HG03342 (cell line): ENCODE measurements around the gene KHSRP.

Source experiments
- ATAC-seq: cut with Tn5 transposase; IDR thresholded peaks from one replicate; pipeline ENCODE4 v1.9.1; 2021; ENCODE audit warnings: mild to moderate bottlenecking, moderate library complexity; ENCODE audit not compliant: unreplicated experiment

Gene KHSRP

GRCh38 chr19:6424195-6424938, at the start of gene KHSRP:
KHSRP (minus strand) TSS chr19:6424811; CDS start chr19:6424701, 110 bp downstream.
- ATAC-seq: no peak

- ATAC-seq: no peak
Observed at GRCh38 chr19:6473647-6474046, 49.0 kb upstream of the KHSRP start.

- ATAC-seq: no peak
Observed at GRCh38 chr19:6472713-6473112, 48.1 kb upstream of the KHSRP start.

GRCh38 chr19:6471076-6471475, 46.5 kb upstream of the KHSRP start:
- ATAC-seq: no peak

DNA sequence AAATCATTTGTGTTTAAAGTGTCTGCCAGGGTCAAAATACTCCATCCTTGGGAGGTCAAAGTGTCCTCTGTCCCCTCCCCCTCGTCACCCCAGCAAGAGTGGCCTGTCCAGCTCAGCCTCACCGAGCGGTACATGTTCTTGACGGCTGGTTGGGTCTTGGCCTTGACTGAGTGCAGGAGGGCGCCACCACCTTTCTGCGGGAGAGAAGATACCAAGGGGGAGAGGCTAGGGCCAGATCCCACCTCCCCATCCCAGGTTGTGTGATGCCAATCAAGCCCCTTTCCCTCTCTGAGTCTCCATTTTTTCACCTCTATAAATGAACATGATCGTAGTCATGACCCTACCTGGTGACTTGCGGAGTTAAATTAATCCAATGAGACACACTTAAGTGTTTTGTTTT, 45.6 kb upstream of the KHSRP start:
- no peak for ATAC-seq

- ATAC-seq: no peak
Observed at GRCh38 chr19:6467384-6467783, 42.8 kb upstream of the KHSRP start.

DNA sequence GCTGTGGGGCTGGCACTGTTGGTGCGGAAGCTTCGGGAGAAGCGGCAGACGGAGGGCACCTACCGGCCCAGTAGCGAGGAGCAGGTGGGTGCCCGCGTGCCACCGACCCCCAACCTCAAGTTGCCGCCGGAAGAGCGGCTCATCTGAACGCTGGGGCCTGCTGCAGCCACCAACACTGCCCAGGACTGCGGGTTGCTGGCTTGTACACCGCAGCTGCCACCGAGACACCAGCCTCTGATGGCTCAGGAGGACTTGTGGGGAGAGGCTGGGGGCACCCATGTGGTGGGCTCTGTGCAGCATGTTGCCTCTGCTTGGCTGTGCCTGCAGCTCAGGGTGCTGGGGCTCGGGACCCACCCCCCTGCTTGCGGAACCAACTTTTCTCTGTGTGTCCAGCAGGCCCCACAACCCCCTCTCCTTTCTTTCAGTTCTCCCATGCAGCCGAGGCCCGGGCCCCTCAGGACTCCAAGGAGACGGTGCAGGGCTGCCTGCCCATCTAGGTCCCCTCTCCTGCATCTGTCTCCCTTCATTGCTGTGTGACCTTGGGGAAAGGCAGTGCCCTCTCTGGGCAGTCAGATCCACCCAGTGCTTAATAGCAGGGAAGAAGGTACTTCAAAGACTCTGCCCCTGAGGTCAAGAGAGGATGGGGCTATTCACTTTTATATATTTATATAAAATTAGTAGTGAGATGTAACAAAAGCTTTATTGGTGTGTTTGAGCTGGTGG, 42.1 kb upstream of the KHSRP start:
- no peak for ATAC-seq

DNA sequence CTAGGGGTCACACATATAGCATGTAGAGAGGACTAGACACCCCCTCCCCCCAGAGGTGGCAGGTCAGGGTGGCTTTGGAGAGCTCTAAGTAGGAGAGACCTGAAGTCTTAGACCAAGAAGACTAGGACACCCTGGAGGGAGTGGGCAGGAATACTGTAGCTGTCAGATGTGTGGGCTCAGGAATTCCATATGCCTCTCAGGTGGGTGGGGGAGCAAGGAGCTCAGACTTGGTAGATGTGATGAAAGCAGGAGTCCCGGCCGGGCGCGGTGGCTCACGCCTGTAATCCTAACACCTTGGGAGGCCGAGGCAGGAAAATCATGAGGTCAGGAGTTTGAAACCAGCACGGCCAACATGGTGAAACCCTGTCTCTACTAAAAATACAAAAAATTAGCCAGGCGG, 41.1 kb upstream of the KHSRP start:
- no peak for ATAC-seq

GRCh38 chr19:6465006-6465405, 40.4 kb upstream of the KHSRP start:
- no peak for ATAC-seq

DNA sequence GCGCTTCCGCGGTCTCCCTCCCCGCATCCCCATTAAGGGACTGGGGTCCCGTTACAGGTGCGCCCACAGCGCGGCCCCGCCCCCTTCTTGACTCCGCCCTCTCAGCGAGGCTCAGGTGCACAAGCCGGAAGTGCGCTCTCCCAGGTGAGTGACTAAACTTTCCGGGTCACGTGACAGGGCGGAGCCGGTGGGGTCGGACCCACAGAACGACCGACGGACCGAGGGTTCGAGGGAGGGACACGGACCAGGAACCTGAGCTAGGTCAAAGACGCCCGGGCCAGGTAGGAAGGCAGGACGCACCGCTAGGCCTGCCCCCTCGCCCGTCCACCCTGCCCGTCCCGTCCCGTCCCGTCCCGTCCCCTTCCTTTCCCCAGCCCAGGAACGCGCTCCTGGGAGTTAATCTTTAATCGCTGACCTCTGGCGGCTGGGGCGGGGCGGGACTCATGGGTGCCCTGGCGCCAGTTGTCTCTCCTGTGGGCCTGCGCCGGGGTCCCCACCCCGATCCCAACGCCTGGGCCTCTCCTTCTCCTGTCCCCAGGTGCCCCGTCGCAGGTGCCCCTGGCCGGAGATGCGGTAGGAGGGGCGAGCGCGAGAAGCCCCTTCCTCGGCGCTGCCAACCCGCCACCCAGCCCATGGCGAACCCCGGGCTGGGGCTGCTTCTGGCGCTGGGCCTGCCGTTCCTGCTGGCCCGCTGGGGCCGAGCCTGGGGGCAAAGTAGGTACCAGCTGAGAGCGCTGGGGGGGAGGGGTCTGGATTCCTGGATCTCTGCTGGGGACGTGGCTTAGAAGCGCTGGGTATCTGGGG, 39.7 kb upstream of the KHSRP start, which contains the start of gene CRB3:
CRB3 (plus strand) TSS at position 202 of the 804 bp plus-strand sequence; CDS start at position 633, 431 bp downstream.
- no peak for ATAC-seq

- ATAC-seq: peak; percentile 72
Observed at GRCh38 chr19:6460099-6460884, 35.7 kb upstream of the KHSRP start.

GRCh38 chr19:6459262-6460098, 34.9 kb upstream of the KHSRP start, which contains the start of gene SLC25A23:
SLC25A23 (minus strand) TSS chr19:6459792; CDS start chr19:6459628, 164 bp downstream.
- ATAC-seq: peak; percentile 23

DNA sequence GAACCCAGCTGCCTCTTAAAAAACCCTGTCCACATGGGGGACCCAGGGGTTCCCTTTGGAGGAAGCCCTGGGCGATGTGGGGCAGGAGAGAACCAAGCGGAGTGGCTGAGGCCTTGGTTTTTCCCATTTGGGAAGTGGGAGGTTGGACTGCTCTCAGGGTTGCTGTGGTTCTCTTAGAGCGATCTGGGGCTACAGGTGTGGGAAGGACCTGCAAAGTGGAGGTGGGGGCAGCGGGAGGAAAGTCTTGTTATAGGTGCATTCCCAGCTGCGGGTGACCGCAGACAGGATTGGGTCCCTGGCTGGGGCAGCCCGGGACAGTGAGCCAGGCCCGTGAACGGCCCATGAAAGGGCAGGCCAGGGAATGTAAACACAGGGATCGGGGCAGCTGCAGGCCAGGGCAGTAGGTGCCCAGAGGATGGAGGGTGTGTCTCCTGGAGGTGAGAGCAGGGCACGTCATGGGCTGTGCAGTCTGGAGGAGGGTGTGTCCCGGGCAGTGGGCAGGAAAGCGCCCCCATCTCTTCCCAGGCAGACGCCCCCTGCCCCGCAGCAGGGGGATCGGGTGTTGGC, 34.2 kb upstream of the KHSRP start:
- no peak for ATAC-seq

- ATAC-seq: no peak
Observed at GRCh38 chr19:6457958-6458694, 33.5 kb upstream of the KHSRP start.

GRCh38 chr19:6455924-6456323, 31.3 kb upstream of the KHSRP start:
- ATAC-seq: no peak

DNA sequence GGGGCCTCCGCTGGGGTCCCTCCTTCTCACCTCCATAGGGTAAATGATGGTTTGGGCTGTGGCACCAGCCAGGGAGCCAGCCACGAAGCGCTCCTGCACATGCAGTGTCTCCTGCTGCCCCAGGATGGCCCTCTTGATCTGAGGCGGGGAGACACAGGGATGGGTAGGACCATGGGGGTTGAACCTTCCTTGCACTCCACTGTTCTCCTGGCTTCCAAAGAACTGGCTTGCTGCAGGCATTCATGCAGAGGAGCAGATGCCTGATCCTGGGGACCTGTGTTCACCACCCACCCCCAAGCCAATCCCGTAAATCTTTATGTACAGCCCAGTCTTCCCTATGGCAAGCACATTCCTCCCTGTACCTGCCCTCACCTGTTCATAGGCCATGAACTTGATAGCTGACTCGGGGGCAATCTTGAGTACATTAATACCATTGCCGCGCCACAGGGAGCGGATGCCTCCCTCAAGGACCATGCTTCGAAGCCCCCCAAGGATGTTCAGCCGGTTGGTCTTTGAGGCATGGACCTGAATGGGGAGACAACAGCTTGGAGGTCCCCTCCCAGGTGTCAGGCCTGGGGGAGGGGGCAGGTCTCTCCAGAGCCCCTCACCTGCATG, 29.4 kb upstream of the KHSRP start:
- no peak for ATAC-seq

- ATAC-seq: no peak
Observed at GRCh38 chr19:6452899-6453298, 28.3 kb upstream of the KHSRP start.

DNA sequence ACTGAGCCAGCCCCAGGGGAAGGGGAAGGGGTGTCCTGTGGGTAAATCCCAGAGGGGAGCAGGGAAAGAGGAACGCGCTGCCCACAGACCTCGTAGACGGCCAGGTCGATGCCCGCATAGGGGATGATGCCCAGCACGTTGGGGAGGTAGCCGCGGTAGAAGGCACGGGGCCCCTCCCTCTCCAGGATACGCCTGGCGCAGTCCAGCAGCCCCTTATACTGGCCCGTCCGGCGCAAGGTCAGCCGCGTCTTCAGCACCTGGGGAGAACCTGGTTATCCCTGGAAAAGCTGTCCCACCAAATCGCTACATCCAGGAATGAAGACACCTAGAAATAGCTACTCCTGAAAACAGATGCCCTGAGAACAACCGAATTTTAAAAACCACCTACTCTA, 27.6 kb upstream of the KHSRP start:
- ATAC-seq: no peak
